ENCODE results near the gene PSME1. TPM values are rescaled to one million over a fixed set of nuclear protein-coding genes. Genes with fewer than 3 reads are reported as not detected.

PSME1 gene
- total and polyA plus RNA-seq, 2 of the 13 experiments (the other 11 are each of a cell fraction or from before 2014, with no cell fraction given) = 159 to 608 TPM

GRCh38 chr14:24160850-24161804, 25.1 kb downstream of the PSME1 start, which contains the start of gene IRF9 (continued):
- 0 out of 2 replicates have a peak, but pooled peaks have one; percentile 49 for TF ChIP-seq BATF2 (CRISPR knock-in tag; IDR thresholded peaks at IDR 0.05)
- no peak for TF ChIP-seq ZNF850 (CRISPR knock-in tag; conservative IDR thresholded peaks at IDR 0.05)
- TF ChIP-seq FOXC1 (CRISPR knock-in tag; IDR thresholded peaks at IDR 0.05; ENCODE audit: borderline replicate concordance) = peak; percentile 99
- peak; percentile 93 for TF ChIP-seq ZNF770 (CRISPR knock-in tag; IDR thresholded peaks at IDR 0.05)
- TF ChIP-seq BCLAF1 (IDR thresholded peaks at IDR 0.05) = no peak
- peak; percentile 98 for TF ChIP-seq ZSCAN9 (CRISPR knock-in tag; IDR thresholded peaks at IDR 0.05; ENCODE audit: borderline replicate concordance)
- peak; percentile 81 for TF ChIP-seq TAF1 (CRISPR knock-in tag; IDR thresholded peaks at IDR 0.05)
- TF ChIP-seq POGK (CRISPR knock-in tag; conservative IDR thresholded peaks at IDR 0.05) = peak; percentile 95; the same call in 1 of the 2 replicates
- TF ChIP-seq ZNF512B (CRISPR knock-in tag; IDR thresholded peaks at IDR 0.05; ENCODE audit: borderline replicate concordance) = no peak; the same call in 1 of the 2 replicates
- peak; percentile 100 for TF ChIP-seq ZGPAT (CRISPR knock-in tag; IDR thresholded peaks at IDR 0.05)
- no peak; the same call in 1 of the 2 replicates for TF ChIP-seq EHMT2 (IDR thresholded peaks at IDR 0.05; ENCODE audit: borderline replicate concordance, low read depth, low read length)

Data from HepG2 (cell line).